NCI-H128 (cell line): ENCODE measurements around the gene PRKCZ.
"Not testable (repeated sequence)": the region's sequence is repeated elsewhere in the genome, so short reads cannot be mapped to it uniquely, and the experiment has no call there.

Experiments used
- DNase-seq: peaks from one replicate; lab custom pipeline; 2025; ENCODE audit not compliant: unreplicated experiment; lab: John Stamatoyannopoulos, UW

The PRKCZ gene

GRCh38 chr1:2112280-2112701 is 62.1 kb downstream of the PRKCZ start:
- DNase-seq: no peak

DNA sequence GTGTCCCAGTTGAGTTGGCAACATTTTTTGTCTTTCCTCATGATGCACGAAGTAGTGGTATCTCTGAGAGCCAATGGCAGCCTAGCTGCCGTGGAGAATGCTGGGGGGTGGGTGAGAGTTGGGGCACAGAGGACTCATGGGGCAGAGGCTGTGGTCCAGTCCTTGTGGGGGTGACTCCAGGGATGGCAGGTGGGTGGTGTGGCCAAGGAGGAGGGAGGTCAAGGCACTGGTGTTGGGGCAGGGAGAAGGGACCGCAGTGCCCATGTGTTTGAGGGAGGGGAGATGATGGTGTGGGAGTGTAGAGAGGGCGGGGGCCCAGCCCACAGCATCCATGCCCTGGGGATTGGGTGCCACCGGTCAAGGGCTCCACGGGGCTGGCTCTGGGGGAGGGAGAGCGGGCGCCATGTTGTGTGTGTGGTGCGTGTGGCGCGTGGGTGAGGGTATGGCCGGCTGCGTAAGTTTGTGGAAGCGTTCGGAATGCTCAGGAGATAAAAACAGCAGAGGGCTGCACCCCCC is 63.5 kb downstream of the PRKCZ start:
- DNase-seq: no peak

DNA sequence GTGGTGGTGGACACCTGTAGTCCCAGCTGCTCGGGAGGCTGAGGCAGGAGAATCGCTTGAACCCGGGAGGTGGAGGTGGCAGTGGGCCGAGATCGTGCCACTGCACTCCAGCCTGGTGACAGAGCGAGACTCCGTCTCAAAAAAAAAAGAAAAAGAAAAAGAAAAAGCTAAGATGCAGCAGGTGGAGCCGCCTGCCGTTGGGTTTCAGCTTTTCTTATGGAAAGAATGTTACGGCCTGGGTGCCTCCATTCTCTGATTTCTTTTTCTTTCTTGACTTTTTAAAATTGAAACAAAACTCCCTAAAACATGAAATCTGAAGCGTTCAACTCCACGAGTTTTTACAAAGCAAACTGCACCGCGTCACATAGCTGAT is 64.4 kb downstream of the PRKCZ start:
- not testable (repeated sequence) for DNase-seq

- DNase-seq: no peak
These were observed 64.9 kb downstream of the PRKCZ start for GRCh38 chr1:2115008-2115641.

DNA sequence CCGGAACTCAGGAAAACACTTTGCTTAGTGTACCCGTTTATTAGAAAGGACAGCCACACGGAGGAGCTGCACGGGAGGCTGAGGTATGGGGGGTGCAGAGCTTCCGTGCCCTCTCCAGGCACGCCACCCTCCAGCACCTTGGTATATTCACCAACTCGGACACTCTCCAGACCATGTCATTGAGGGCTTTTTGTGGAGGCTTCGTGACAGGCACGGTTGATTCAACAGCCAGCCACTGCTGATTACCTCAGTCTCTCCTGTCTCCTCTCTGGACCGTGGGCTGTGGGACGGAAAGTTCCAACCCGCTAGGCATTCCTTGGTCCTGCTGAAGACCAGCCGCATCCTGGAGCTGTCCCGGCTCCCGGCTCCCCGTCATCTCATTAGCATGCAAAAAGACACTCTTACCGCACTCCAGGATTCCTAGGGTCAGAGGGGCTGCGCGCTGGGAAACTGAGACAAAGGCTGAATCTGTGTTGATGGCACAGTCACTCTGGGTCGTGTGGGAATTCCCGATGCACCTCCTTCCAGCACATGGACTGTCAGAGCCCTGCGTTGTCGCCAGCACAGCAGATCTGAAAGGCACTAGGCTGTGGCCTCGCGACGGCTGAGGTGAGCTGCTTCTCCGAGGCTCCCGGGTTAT is 65.6 kb downstream of the PRKCZ start:
- no peak for DNase-seq

GRCh38 chr1:2119886-2120285 is 69.7 kb downstream of the PRKCZ start:
- DNase-seq: no peak

DNA sequence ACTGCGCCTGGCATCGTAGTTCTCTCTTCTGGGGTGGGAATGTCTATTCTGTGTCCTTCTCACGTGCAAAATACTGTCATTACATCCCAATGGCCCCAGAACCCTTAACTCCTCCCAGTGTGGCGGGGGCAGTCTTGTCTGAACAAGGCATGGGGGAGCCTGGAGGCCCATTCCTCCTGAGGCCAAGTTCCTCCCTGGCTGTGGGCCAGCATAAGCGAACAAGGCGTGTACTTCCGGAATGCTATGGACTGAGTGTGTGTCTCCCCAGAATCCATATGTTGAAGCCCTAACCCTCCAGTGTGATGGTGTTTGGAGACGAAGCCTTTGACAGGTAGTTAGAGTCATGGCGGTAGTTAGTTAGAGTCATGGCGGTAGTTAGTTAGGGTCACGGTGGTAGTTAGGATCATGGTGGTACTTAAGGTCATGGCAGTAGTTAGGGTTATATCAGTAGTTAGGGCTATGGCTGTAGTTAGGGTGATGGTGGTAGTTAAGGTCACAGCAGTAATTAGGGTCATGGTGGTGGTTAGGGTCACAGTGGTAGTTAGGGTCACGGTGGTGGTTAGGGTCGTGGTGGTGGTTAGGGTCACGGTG is 71.0 kb downstream of the PRKCZ start:
- DNase-seq: no peak

DNA sequence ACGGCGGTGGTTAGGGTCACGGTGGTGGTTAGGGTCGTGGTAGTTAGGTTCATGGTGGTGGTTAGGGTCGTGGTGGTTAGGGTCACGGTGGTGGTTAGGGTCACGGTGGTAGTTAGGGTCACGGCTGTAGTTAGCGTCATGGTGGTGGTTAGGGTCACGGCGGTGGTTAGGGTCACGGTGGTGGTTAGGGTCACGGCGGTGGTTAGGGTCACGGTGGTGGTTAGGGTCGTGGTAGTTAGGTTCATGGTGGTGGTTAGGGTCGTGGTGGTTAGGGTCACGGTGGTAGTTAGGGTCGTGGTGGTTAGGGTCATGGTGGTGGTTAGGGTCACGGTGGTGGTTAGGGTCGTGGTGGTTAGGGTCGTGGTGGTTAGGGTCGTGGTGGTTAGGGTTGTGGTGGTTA is 71.6 kb downstream of the PRKCZ start:
- DNase-seq: not testable (repeated sequence)

- DNase-seq: no peak
These were observed 74.4 kb downstream of the PRKCZ start for GRCh38 chr1:2124446-2125198.

DNA sequence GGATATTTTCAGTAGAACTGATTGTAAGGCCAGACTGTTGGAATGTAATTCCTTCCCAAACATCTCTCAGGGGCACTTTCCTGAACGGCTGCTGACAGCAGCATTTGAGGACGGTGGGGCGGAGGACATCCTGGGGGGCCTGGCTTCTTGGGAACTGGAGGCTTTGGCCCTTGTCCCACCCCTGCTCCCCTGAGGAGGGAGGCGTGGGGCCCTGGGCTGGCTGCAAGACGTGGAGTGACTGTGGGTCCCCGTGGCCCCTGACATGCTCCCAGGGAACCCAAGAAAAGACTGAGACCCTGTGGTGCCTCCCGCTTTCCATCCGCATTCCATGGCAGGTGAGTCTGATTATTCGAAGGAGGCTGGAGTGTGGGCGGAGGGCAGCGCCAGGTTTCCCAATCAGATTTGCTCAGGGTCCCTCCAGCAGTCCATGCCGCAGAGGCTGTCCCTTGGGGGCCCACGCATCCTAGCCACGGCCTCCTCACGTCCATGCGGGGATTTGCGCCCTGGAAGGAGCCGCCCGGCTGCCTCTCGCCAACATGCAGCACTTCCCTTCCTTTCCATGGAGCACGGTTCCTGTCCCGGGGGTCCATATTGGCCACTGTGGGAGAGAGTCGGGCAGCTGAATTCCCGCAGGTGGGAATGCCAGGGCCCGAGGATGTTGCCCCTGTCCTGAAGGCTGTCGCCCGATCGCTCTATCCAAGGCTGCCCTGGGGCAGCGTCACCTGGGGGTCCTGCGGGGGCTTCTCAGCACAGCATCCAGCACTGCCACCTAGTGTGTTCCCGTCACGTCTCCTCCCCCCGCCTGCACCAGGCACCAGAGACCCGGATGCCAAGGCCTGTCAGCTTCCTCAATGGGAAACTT is 75.4 kb downstream of the PRKCZ start:
- DNase-seq: no peak

DNA sequence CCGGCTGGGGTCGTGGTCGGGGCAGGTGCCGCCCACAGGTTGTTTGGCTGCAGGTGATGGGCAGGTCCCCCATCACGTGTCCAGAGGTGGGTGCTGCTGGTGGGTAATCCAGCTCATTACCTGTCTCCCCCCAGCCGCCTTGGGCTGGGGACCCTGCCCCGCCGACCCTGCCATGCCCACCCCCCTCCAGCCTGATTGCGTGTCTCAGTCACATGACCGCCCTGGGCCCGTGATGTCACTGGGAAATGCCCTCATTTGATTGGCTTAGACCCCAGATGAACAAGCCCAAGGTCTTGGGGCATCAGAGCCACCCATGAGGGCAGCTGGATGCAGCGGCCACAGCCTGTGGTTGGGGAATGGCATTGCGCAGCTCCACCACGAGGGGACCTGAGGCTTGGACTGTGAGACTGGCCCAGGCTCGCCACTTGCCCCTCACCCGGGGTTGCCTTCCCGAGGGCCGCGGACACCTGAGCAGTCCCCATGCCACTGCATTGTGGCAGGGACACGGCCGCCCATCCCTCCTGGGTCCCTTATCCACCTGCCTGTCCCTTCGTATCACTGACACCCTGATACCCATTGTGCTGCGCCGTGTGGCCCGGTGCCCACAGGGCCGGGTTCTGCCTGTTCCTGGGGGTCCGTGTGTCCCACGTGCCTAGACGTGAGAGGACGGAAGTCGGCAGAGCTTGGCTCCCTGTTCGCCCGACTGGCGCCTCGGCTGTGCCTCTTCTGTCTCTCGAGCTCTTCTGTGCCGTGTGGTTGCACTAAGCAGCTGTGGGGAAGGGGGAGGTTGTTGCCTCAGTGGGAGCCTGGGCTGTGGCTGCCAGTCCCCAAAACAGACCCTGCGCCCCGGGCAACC is 76.3 kb downstream of the PRKCZ start:
- DNase-seq: no peak

DNA sequence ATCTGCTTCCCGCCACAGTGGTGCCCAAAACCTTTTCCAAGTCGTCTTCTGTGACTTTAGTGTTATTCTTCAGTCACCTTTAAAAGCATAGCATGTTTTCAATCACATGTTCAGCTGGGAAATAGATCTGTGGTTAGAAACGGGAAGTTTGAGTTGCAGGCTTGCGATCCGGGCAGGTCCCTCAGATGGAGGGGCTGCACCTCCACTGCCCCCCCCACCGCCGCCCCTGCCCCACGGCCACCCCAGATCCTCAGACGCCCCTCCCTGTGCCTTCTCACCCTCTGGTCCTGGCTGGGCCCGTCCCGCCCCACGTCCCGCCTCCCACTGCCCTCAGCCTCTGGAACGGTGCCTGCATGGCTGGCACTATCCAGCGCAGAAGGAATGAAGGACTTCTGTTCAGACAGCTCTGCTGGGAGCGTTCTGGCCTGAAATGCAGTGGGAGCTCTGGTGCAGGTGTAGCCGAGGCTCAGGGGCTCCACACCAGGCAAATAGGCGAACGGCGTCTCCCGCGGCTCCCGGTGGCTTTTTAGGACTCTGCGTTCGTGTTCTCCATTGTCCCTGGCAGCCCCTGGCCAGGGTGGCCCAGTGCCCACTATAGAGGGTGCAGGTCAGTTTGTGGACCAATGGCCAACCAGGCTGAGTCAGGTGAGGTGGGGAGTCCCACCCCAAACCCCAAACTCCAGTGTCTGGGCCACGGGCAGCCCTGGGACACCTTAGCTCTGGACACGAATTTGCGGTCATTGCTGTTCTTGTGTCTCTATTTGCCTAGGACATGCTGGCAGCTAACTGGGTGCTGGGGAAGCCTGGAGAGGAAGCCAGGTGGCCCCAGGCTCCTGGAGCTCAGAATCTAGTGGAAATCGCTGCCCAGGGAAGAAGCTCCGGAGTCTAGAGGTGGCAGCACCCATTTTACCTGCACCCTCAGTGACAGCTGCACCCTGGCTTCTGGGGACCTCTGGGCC is 77.3 kb downstream of the PRKCZ start:
- no peak for DNase-seq

DNA sequence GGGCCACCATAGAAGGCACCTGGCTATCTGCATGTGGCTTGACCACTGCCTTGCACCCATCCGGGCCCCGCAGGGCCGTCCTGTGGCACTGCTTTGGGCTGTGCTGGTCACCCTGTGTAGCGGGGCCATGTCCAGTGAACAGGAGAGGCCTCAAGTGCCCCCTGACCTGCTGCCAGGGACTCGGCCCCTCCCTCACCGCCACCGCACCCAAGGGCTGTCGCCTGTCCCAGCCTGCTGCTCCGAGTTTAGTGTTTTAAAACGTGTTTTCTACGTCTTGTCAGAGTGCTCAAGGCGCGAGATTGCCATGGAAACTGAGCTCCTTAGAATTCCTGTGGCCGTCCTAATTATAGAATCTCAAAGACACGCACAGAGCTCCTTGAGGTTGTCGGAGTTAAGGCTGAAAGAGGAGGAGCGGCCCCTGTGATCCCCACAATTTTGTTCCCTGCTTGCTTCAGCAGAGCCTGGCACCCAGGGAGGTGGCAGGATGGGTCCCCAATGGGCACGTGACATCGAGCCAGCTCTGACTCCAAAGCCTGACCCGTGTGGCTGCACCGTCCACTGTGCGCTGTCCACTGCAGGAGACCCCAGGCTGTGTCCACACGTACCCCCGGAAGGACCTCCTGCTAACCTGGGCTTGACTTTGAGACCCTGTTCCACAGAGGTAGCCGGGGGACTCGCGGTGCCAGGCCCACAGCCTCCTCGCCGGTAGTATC is 78.1 kb downstream of the PRKCZ start:
- no peak for DNase-seq

- DNase-seq: no peak
These were observed 79.2 kb downstream of the PRKCZ start for GRCh38 chr1:2129256-2129943.

DNA sequence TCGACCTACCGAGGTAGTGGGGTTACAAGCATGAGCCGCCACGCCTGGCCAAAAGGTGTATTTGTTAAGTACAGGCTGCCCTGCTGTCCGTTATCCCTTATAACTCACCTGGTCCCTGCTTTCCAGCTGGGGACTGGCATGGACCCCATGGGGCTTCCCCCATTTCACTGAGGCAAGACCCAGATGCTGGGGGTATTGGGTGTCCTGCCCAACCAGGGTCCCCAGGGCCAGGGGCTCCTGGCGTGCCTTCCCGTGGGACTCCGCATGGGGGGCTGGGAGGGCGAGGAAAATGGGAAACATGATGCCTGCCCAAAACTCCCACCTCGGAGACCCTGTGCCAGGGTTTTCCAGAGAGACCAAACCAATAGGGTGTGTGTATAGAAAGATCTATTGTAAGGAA is 79.9 kb downstream of the PRKCZ start:
- DNase-seq: no peak

- no peak for DNase-seq
These were observed 80.7 kb downstream of the PRKCZ start for GRCh38 chr1:2130871-2131289.

DNA sequence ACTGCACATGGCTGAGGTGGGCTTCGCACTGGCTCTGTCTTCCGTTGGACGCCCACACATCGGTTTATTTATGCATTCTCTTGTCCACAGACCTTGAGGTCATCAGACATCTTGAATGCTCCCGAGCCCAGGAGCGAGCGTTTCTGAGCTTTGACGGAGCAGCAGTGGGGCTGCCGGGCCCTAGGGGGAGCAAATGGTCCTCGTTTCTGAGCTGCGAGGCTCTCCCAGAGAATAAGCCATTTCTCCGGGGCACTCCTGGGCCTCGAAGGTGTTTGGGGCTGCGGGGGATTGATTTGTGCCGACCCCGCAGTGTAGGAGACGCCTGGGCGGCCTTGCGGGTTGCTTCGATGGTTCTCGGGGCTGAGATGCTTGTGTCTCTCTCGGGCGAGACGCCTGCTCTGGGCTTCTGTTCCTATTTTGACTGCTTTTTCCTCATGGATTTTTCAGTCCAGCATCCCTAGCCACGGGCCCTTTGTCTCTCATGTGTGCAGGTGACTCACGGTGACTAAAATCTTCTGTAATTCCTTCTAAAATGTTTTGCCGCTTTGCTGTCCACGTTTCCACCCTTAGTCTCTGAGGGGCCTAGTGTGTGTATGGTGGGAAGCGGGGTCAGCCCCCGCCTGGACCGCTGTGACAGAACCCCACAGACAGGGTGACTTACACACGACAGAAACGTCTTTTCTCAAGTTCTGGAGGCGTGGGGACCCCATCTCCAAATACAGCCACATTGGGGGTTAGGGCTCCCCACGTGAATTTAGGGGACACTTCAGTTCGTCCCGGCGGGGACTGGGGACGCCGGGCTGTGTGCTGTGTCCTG is 82.2 kb downstream of the PRKCZ start:
- no peak for DNase-seq
